Measurements from ENCODE around the gene SND1. TPM values are rescaled to one million over a fixed set of nuclear protein-coding genes. Genes with fewer than 3 reads are reported as not detected.

SND1 gene
- total RNA-seq, 1 donor from 2014 or later: 185 TPM

DNA sequence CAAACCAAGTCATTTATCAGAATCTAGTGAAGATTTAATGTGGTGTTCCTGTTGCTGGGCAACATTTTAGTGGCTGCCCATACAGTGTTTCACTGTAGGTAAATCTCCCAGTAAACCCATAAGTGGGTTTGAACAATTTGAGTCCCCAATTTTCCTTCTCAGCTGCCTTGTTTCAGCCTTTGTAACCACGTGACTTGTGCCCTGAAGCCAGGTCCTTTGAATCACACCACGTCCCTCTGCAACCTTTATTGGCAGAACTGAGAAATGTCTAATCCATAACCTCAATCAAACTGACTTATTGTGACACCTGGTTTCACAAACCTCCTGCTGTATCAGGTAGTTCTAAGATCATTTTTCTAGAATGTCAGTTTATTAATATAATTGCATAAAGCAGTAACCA is 30.1 kb downstream of the SND1 start:
- DNase-seq (ENCODE audit: extremely low read depth, low read depth, low spot score): no peak

DNA sequence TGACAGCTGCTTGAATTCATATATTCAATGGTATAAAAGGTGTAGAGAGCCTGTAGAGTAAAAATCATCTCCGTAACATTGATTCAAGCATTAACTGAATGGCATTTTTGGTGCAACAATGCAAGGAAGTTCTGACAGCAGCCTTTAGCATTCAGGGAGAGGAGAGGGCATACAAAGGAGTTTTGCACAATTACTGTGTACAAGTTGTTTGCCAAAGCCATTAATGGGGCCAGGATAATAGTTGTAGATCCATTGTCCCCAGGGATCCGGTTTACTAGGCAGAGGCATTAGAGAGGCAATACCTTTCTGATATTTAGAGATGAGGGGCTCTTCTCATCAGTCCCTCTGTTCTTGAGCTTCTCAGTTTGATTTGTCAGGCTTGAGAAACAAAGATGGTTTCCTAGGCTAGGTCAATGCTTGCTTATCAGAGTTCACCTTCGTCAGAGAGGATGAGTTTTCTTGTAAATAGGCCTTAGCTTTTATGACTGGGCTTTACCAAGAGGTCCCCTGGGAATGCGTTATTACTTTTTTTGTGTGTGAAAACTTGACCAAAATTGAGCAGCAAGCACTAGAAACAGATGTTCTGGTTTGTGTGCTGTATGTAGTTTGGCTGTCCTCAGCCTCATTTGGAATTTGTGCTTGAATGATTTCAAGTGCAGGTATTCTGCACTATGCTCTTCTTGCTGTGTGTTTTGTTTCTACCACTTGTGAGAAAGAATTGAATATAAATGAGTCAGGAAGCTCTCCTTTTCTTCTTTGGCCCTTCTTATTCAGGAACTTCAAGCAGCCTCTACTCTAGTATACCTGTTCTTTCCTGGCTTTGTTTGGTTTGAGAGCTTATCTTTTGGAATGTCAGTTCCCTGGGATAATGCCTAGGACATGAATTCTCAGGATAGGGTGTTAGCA is 32.0 kb downstream of the SND1 start:
- no peak for DNase-seq (ENCODE audit: extremely low read depth, low read depth, low spot score)

DNA sequence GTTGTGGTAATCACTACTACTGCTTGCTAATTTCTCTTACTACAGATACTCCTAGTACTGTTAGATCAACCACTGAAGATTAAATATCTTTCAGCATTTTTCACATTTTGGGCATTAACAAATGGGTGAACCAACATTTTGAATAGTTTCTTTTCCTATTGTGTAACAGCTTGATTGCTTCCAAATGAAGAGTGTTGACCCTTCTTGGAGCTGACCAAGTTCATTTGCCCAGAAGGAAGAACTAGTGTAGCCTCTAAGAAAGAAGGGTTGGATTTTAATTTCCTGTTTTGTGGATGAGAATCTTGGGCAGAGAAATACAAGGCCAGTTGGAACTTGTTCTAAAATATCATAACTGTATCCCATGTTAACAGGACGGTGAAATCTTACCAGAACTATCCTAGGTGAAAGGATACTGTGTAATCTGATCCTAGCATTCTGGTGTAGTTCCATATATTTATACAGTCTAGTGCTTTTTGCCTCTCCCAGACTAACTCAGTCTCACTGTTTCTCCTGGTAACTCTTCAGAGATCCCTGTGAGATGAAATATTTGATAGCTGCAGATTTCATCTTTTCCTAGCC is 37.3 kb downstream of the SND1 start:
- DNase-seq (ENCODE audit: extremely low read depth, low read depth, low spot score): no peak

DNA sequence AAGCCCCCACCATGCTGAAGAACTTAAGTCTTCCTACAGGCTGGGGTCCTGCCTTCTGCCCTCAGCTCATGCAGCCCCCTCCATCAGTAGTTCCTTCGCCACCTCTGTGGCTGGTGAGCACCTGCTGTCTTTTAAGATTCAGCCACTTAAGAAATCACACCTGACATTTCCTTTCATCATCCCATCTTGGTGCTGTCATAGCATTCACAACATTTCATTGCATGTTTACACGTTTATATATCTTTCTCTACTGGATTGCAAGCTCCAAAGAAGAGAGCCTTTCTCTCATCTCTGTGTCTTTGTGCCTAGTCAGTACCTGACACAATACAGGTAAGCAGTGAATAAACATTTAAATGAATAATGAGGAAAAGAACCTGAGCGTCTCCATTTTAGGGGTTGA is 38.3 kb downstream of the SND1 start:
- DNase-seq (ENCODE audit: extremely low read depth, low read depth, low spot score): no peak

DNA sequence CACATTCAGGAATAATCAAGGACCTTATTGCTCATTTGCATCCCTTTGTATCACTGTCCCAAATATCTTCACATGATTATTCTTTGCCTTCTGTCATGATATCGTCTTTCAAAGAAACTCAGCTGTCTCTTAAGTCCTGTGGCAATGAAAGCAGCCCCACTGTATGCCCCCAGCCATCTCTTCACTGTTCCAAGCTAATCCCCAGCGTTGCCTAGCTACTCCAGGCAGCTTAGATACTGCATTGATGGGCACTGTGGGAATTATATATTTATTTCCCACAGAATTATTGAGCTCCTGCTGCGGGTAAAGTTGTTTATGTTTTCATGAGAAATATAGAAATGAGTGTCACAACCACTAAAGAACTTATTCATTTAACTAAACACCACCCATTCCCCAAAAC is 38.8 kb downstream of the SND1 start:
- no peak for DNase-seq (ENCODE audit: extremely low read depth, low read depth, low spot score)

DNA sequence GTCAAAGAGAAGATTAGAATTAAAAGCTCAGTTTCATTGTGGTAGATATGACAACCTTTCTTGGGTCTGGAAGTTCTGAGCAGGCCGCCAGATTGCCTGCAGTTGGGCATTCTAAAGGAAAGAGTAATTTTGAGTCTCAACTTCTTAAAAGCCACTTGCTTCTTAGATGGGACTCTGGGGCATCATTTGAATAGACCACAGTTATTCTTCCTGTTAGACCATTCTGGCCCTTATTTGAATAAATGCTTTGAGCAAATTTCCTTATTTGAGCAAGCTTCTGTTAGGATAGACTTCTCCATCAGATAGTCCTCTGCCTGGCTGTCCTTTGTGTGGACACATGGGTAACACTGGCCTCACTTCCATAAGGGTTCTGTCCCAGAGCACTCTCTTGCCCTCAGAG is 40.2 kb downstream of the SND1 start:
- DNase-seq (ENCODE audit: extremely low read depth, low read depth, low spot score): no peak

DNA sequence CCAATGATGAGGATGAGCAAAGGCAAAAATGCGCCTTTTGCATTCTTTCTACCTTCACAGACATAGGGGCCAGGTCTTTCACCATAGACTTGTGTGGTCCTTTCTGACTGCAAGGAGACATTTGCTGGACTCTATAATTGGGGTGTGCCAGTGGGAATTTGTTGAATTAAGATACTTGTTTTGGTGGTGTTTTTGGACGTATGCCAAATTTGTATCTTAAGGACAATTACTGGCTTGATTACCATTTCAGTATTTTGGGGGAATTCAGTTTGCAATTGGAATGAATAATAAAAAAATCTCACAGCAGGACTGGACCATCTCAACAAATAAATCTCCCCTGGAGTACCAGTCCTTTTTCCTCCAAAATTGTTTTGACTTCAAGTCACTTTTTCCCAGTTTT is 47.9 kb downstream of the SND1 start:
- no peak for DNase-seq (ENCODE audit: extremely low read depth, low read depth, low spot score)

DNA sequence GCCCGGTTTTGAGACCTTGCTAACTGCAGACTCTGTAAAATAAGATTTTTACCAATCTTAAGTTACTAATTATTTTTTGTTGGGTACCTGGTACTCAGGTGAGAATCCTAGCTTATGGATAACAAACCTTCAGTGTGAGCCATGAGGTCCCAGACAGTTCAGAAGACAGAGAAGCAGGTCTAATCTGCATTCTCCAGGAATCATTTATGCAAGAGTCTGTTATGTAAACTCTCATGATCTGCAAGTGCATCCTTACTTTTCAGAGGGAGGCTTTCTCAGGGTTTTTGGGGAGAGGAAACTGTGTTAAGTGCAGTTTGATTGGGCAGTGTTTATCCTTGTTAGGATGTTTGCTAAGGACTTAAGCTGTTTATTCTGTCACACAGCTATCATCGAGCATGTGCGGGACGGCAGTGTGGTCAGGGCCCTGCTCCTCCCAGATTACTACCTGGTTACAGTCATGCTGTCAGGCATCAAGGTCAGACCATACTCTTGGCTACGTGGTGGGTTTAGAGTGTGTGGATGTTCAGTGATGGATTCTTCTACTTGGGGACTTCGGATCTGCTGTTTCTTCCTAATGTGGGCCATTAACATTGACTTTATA is 50.2 kb downstream of the SND1 start:
- DNase-seq (ENCODE audit: extremely low read depth, low read depth, low spot score): no peak

DNA sequence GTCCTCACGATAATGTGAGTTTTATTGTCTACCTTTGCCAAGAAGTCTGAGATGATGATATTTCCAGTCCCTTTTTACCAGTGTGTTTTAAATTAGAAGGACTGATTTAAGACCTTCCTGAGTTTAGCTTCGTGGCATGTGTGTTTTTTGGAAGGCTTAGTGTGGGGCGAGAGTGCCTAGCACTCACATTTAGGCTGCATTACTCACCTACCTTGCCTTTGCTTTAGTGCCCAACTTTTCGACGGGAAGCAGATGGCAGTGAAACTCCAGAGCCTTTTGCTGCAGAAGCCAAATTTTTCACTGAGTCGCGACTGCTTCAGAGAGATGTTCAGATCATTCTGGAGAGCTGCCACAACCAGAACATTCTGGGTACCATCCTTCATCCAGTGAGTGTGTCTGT is 50.9 kb downstream of the SND1 start:
- DNase-seq (ENCODE audit: extremely low read depth, low read depth, low spot score): no peak

DNA sequence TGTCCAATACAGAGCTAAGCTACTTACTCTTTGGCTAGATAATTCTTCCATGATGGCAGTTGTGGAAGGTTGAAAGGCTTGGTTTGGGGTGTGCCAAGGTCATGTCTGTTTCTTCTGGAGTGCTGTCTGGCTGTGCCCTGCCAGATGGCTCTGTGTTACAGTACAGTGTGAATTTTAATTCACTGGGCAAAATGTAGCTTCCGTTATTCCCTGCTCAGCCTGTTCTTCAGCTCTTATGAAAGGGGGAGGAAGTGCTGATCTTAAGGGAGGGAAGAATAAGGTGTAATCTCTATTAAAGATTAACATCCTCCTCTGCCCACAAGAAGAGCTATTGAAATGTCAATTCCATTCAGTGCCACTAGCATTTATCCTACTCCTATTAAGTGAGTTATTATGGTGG is 52.2 kb downstream of the SND1 start:
- DNase-seq (ENCODE audit: extremely low read depth, low read depth, low spot score): no peak

DNA sequence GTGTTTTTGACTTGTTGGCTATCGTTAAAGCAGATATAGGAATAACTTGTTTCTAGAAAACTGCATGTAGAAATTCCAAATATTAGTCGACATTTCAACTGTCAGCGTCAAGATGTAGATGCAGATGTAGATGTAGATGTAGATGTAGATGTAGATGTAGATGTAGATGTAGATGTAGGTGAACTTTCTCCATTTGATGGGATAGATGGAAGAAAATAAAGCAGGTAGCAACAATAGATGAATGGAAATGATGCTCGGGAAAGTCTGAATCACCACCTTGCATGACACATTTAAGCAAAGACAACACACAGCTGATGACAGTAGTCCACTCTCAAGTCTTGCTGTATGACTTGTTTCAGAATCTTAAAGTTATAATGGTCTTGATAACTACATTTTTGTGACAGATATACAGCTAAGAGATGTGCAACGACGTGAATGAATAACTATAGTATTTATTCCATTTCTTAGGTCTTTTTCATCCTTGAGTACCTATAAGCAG is 53.5 kb downstream of the SND1 start:
- DNase-seq (ENCODE audit: extremely low read depth, low read depth, low spot score): no peak

DNA sequence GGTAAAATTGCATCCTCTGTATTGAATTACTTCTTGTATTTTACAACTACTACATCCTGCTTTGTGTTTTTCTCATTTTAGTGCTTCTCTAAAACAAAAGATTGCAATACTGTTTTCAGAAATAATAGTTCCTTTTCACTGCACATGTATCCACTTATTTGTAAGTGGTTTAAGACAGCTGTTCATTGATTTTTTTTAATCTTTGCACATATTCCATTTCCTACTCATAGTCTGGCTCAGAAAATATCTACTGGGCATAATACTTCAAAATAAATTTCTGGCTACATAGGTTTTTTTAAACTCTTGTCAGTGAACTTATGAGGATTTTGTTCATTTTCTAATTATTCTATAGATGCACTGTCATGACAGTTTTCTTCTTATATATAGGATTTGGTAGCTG is 54.8 kb downstream of the SND1 start:
- no peak for DNase-seq (ENCODE audit: extremely low read depth, low read depth, low spot score)

DNA sequence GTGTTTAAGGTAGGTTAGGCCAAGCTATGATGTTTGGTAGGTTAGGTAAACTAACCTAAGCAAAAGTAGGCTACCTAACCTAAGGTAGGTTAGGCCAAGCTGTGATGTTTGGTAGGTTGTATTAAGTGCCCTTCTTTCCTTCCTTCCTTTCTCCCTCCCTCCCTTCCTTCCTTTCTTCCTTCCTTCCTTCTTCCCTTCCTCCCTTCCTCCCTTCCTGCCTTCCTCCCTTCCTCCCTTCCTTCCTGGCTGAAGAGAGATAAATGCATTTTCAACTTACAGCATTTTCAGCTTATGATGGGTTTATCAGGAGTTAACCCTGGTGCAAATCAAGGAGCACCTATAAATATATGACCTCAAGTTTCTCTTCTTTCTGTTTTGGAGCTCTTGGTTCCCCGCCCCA is 56.2 kb downstream of the SND1 start:
- DNase-seq (ENCODE audit: extremely low read depth, low read depth, low spot score): no peak

DNA sequence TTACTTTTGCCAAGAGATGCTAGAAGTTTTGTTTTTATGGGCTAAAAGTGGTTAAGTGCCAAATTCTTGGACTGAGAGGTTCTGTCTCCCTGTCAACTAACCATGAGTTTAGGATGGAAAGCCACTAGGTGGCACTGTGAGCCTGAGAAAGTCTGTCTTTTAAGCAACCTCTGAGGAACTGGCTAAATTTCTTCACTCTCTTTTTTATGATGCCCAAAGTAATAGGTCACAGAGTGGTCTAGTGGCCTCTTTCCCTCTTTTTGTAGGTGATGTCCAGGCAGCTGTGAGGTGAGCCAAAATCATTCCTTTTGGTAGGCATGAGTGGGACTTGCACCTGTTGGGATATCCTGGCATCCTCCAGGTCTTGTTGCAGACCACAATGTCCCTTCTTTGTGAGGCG is 56.8 kb downstream of the SND1 start:
- peak; percentile 80 for DNase-seq (ENCODE audit: extremely low read depth, low read depth, low spot score)

DNA sequence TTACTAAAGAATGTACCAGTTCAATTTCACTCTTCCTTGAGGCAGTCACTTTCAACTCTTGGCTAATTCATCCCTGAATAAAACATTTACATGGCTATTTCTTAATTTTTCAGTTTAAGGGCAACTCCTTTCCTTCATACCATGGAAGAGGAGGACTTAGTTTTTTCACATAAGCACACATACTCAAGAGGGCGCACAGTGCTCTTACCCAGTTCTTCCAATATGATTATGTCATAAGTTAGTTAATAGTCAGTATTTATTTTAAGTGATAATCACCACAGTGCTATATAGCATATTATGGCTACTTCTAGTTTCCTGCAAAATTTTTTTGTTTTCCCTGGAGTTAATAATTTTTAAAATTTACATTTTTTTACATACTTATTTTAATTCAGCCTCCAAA is 58.6 kb downstream of the SND1 start:
- no peak for DNase-seq (ENCODE audit: extremely low read depth, low read depth, low spot score)

DNA sequence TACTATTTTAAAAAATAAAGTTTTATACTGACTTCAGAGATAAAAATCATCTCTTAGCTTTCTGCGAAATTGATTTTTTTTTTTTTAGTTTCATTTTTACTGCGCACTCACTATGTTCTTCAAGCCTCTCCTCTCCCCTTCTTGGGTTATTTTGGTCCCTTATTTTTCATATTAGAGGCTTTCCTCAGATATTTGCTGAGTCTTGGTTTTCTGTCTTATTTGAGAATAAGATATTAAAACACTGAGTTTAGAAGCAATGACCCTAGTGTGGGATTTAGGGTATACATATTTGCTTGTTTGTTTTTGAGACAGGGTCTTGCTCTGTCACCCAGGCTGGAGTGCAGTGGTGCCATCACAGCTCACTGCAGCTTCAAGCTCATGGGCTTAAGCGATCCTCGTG is 59.9 kb downstream of the SND1 start:
- no peak for DNase-seq (ENCODE audit: extremely low read depth, low read depth, low spot score)

DNA sequence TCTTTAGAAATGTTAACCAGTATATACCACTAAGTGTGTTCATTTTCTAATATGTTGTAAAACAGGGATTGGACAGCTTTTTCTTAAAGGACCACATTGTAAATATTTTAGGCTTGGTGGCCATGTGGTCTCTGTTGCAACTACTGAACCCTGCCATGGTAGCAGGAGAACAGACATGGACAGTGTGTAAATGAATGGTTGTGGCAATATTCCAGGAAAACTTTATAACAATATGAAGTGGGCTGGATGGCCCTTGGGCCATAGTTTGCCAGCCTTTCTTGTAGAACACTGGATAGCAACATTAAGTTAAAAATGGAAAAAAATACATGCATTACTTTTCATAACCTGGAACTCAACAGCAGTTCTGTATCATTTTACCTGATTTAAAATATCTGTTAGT is 61.0 kb downstream of the SND1 start:
- no peak for DNase-seq (ENCODE audit: extremely low read depth, low read depth, low spot score)

DNA sequence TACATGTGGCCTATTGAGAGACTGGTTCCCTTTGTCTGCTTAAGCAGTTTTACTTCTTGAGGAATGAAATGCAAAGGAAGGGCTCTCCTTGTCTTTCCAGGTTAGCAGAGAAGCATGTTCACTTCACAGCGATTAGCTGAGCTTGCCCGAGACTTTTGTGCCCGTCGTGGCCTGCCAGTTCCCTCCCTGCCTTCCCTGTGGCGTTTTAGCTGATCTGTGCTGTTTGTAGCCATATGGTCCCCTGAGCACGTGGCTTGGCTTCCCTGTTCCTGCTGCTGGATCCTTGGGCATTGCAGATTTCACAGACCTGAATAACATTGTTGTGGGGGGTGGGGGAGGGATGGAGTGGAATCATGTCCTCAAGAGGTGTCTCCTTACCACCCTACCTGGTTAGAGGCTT is 61.8 kb downstream of the SND1 start:
- no peak for DNase-seq (ENCODE audit: extremely low read depth, low read depth, low spot score)

DNA sequence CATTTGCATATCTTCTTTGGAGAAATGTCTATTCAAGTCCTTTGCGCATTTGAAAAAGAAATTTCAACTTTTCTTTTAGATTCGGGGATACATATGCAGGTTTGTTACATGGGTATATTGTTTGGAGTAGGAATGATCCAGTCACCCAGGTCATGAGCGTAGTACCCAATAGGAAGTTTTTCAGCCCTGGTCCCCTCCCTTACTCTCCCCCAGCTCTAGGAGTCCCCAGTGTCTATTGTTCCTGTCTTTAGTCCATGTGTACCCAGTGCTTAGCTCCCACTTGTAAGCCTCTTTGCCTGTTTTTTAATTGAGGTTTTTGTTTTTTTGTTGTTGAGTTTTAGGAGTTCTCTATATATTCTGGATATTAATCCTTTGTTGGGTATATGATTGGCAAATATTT is 63.3 kb downstream of the SND1 start:
- DNase-seq (ENCODE audit: extremely low read depth, low read depth, low spot score): no peak

DNA sequence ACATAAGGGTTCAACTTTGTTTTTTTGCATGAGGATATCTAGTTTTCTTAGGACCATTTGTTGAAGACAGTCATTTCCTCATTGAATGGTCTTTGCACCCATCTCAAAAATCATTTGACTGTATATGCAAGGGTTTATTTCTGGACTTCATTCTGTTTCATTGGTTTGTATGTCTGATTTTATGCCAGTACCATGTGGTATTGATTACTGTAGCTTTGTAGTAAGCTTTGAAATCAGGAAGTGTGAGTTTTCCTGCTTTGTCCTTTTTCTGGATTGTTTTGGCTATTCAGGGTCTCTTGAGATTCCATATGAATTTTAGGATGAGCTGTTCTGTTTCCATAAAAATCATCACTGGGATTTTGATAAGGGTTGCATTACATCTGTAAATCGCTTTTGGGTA is 63.9 kb downstream of the SND1 start:
- no peak for DNase-seq (ENCODE audit: extremely low read depth, low read depth, low spot score)

DNA sequence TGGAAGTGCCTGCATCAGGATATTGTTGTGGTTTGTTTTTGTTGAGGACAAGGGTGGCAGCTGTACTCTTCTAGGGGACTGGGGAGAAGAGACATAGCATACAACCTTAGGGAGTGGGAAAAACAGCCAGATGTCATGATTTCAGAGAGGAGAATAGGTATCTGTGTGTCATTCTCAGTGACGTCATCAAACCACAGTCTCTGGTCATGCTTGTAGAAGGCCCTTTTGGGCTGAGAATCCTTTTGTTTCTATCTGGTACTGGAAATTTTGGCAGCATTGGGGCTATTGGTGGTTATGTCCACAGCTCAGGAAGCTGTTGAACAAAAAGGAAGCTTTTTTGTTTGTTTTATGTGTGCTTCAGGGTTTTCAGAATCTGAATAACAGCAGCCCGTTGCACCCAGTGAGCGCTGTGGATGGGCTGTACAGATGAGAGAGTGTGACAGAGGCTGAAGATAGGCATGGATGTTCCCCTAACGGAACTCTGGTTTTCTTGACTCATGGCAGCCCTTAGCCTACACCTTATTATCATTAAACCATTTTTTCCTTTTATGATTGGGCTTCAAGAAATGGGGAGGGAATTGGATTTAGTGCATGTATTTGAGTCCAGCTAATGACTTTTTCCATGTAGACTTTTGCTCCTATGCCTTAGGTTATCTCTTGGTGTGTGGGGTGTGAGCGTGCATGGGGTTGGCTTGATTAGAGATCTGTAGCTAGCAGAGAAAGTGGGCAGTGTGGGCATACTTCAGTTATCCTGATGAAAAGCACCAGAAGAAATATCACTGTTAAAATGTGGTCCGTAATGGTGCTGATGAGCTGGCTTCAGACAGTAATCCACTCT is 65.7 kb downstream of the SND1 start:
- no peak for DNase-seq (ENCODE audit: extremely low read depth, low read depth, low spot score)
